GM23248 (cell line): ENCODE data around the gene BNIP5.

Experiments
- EZH2 ChIP-seq: fragments of 200-600 bp; sonication (generic); IDR thresholded peaks from 2 replicates; pipeline ENCODE4 v1.6.1; 2018; ENCODE audit warnings: antibody characterized with exemption, mild to moderate bottlenecking; ENCODE audit not compliant: insufficient read depth, poor library complexity, severe bottlenecking
- EZH2phosphoT487 ChIP-seq: fragments of 200-600 bp; sonication (generic); IDR thresholded peaks from 2 replicates; pipeline ENCODE4 v1.6.1; 2018; ENCODE audit warnings: antibody characterized with exemption, moderate library complexity, mild to moderate bottlenecking, low read depth; ENCODE audit not compliant: insufficient read depth

DNA sequence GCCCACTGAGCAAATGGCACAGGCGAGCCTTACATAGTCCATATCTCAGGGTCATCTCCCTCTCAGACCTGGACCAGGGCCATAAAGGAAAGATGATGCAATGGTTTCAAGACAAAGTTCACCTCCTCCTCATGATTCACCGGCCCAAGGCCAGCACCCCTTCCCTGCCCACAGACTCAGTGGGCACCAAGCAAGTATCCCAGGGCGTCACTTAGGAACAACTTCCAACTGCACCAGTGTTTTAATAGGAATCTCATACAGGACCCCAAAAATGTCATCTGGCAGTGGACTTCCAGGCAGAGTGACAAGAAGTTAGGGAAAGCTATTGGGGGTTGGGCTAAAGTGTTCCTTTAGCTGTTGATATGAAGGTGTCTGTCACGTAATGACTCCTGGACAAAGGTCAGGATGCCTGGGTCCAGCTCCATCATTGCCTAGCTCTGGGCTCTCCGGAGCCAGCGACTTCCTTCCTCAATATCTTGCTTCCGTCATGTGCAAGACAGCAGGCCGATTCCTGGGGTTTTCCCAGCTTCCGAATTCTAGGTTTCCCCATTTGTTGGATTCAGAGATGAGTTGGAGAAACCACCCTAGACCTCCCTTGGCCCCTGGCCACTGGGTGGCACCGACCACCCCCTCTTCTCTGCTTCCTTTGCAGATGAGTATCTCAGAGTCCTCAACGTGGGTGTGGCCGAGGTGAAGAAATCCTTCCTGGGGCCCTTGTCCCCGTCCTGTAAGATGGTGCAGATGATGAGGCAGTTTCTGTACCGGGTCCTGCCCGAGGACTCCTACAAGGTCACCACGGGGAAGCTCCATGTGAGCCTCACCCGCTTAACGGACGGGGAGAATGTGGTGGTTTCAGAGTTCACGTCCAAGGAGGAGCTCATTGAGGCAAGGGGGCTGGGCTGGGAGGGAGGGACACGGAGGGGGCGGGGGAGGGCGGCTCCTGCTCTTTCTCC, 45.7 kb downstream of the BNIP5 start:
- TF ChIP-seq EZH2 (no peak), EZH2phosphoT487 (no peak)
